Mucosa of descending colon (tissue), 3 donors: ENCODE measurements around the gene GLCCI1. TPM values are rescaled to one million over a fixed set of nuclear protein-coding genes. Genes with fewer than 3 reads are reported as not detected.

Source experiments
- ATAC-seq: fragments of 200-7000 bp; cut with Tn5 transposase; one replicate; pipeline ENCODE4 v1.9.1; 2020; ENCODE audit warnings: mild to moderate bottlenecking, moderate library complexity
- DNase-seq, 3 donors: peaks; one replicate each; pipeline ENCODE4 v3.0.0-alpha.2; 2020
- H3K36me3 ChIP-seq: fragments of 200-600 bp; one replicate; pipeline ENCODE4 v1.8.0; 2021; ENCODE audit warnings: low read depth, mild to moderate bottlenecking
- H3K4me1 ChIP-seq: fragments of 200-600 bp; one replicate; pipeline ENCODE4 v1.8.0; 2021; ENCODE audit warnings: low read depth, mild to moderate bottlenecking
- H3K4me3 ChIP-seq: fragments of 200-600 bp; one replicate; pipeline ENCODE4 v1.8.0; 2021; ENCODE audit warnings: mild to moderate bottlenecking
- H3K9me3 ChIP-seq: fragments of 200-600 bp; one replicate; pipeline ENCODE4 v1.8.0; 2021; ENCODE audit warnings: mild to moderate bottlenecking
- intact Hi-C, 2 donors: fragments of 100-400 bp; cut with DNase I in 1 of 2; cut with micrococcal nuclease in 1 of 2; formaldehyde crosslinking; loops; one replicate each; pipeline versions ENCODE4 v1.11.0 to v1.11.1; 2022; cut with DNase I, micrococcal nuclease
- total RNA-seq, 3 donors: library from RNA; stranded (reverse); fragmentation: NEBNext Ultra II Directional in 2 of 3; extraction: Animal tissue kit (Norgen Biotek cat#: 25700) in 2 of 3; gene quantifications; one replicate each; pipeline versions ENCODE4 v1.2.1 to v1.2.4, GENCODE V29; 2021 to 2023
- TF ChIP-seq, protein P1 (sequence below): fragments of 200-600 bp; IDR thresholded peaks from one replicate; pipeline ENCODE4 v1.8.0; 2022; ENCODE audit warnings: antibody characterized with exemption, mild to moderate bottlenecking
- donor health status: DM: no; HTN: no; CAD: no; lungs with moderate emphysema.
- donor health status: DM: no; HTN: no; CAD: no.
- donor health status: DM: no; HTN: yes; CAD: no.

Gene GLCCI1
- total RNA-seq, 3 donors from 2014 or later: 9.2 to 14.0 (median 12.3) TPM

DNA sequence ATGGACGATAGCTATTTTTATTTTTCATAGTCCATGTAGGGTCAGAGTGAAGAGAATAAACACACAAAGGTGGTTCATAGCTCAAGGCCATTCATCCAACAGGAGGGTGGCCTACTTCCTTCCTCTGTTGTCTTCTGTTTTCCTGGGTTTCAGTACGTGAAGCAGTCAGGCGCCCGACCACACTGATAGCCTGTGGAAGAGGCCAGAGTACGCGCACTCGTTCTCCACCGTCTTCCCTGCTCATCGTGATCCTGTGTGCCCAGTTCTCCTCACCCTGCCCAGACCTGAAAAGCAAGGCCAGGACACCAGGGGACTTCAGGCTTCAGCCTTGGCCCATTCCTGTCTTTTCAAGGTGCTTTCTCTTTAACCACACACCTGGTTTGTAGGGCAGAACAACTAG, 134.7 kb downstream of the GLCCI1 start:
- Histone ChIP-seq H3K9me3 (peaks cover 5% of the 10 kb centered on the region), H3K36me3 (no peaks in the 10 kb centered on the region), H3K4me3 (no peak overlapping the region), H3K4me1 (no peaks in the 10 kb centered on the region)
- ATAC-seq (no peak), DNase-seq (no peak)
- TF ChIP-seq, protein P1, sequence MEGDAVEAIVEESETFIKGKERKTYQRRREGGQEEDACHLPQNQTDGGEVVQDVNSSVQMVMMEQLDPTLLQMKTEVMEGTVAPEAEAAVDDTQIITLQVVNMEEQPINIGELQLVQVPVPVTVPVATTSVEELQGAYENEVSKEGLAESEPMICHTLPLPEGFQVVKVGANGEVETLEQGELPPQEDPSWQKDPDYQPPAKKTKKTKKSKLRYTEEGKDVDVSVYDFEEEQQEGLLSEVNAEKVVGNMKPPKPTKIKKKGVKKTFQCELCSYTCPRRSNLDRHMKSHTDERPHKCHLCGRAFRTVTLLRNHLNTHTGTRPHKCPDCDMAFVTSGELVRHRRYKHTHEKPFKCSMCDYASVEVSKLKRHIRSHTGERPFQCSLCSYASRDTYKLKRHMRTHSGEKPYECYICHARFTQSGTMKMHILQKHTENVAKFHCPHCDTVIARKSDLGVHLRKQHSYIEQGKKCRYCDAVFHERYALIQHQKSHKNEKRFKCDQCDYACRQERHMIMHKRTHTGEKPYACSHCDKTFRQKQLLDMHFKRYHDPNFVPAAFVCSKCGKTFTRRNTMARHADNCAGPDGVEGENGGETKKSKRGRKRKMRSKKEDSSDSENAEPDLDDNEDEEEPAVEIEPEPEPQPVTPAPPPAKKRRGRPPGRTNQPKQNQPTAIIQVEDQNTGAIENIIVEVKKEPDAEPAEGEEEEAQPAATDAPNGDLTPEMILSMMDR: no peak
- intact Hi-C loops: no loop called here

DNA sequence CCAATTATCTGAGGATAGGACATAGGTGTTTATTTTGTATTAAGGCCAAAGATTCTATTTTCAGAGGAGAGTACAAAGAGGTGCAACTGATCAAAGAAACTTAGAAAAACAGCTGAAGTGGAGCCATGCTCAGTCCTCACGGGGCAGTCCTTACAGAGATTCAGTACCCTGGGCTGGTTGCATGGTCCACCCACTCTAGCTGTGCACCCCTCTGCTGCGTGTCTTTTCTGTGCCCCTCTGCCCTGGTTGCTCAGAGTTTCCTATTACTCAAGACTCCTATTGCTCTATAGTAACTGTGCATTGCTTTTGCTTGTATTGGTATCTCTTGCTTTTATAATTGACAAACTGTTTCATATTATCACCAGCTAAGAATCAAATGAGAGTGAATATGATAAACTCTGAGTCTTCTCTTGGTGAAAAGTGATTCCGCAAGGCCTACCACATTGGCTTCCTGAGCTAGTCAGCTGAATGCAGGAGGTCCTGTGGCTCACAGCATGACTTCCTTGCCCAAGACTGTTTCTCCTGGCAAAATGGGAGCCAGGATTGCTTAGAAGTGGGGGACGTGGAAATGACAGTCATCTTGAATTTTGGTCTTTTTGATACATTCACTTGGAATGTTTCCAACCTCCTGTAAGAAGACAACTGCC, 137.0 kb downstream of the GLCCI1 start:
- H3K9me3 ChIP-seq: peaks cover 5% of the 10 kb centered on the region

DNA sequence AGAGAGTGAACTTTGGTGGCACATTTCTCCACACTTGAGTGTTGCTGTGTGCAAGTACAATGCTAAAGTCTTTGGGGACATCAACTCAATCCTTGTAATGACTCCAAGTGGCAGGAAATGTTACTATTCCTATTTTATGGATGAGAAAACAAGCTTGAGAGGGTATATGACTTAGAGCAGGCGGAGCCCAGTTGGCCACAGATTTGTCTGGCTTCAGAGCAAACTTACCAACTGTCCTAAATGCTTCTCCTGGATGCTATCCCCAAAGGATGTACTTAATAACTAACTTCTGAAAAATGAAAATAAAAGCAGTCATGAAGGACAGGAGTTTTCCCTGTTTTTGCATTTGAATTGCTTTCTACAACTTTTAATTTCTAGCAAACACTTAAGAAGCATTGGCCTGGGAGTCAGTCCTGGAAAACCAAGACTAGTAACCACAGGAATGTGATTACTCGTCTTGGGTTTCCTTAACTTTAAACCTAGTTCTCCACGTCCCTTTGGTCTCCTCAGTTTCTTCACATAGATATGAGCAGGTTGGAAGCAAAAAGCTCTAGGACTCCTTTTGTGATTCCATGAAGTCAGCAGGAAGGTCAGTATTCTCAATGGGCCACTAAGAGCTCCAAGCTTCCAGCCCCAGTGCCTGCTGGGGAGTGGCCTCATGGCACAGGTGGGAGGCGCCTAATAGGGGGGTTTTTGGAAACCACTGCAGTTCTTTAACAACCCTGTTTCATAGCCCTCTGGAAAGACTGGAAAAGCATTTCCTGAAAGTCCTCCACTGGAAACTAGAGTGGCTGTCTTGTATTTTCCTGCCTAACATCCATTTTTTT, 140.8 kb downstream of the GLCCI1 start:
- intact Hi-C loops: no loop called here
- ATAC-seq (no peak), DNase-seq (no peak)
- H3K4me3 ChIP-seq: no peak overlapping the region
- TF ChIP-seq, protein P1: no peak
- no peaks in the 10 kb centered on the region for H3K9me3 ChIP-seq
- H3K4me1 ChIP-seq: no peaks in the 10 kb centered on the region
- no peaks in the 10 kb centered on the region for H3K36me3 ChIP-seq

More for the DNA sequence above, 137.0 kb downstream of the GLCCI1 start:
- ATAC-seq (peak; percentile 25), DNase-seq (no peak)
- H3K4me1 ChIP-seq: no peaks in the 10 kb centered on the region
- intact Hi-C loops: no loop called here
- no peaks in the 10 kb centered on the region for H3K36me3 ChIP-seq
- H3K4me3 ChIP-seq: no peak overlapping the region
- TF ChIP-seq, protein P1: no peak

DNA sequence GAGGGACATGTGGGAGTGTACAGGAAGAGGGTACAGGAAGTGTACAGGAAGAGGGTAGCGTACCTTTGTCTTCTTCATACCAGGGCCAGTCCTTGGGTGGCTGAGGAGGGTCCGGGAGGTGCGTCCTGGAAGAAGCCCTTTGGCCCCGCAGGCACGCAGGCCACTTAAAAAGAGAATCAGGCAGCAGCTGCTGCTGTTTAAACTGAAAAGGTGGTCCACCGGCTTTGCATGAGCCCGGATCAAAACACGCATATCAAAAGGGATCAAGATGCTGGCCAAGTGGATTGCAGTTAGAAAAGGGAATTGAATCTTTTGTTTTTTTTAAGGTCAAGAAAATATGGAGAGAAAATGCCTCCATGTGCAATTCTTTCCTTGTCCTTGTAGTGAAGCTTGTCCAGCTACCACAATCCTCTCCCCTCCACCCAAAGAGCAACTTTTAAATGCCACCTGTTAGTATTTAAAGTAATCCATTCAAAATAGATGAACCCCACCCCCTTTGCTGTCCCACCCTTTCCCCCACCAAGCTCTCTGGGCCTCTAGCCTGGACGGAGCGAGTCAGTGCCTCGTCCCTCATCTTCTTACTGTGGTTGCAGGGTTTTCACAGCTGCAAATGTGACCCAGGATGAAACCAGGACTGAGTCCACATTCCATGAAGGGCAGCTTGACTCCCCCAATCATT, 142.8 kb downstream of the GLCCI1 start:
- Histone ChIP-seq H3K9me3 (no peaks in the 10 kb centered on the region), H3K4me3 (no peak overlapping the region), H3K36me3 (no peaks in the 10 kb centered on the region), H3K4me1 (no peaks in the 10 kb centered on the region)
- DNase-seq: no peak
- TF ChIP-seq, protein P1: no peak
- ATAC-seq: no peak
- intact Hi-C loops: no loop called here

DNA sequence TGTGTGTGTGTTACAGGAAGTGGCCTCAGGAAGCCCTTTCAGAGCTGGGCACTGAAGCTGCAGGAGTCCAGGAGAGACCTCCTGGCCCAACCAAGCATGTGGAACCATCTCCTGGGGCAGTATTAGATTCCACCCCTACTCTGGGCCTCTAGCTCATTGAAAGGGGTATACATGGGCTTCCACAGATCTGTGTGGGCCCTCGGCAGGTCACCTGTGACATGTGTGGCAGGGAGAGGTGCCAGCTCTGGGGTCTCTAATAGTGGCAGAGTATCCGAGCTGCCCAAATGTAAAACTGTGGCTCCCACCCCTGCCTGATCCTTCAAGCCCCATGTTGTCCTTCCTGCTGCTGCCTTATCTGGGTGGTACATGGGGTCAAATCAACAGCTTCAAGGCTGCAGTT, 144.1 kb downstream of the GLCCI1 start:
- intact Hi-C loops: no loop called here
- no peak overlapping the region for H3K4me3 ChIP-seq
- TF ChIP-seq, protein P1: no peak
- ATAC-seq (no peak), DNase-seq (no peak)
- no peaks in the 10 kb centered on the region for H3K36me3 ChIP-seq
- H3K4me1 ChIP-seq: no peaks in the 10 kb centered on the region
- H3K9me3 ChIP-seq: no peaks in the 10 kb centered on the region
